OCI-LY3 (cell line): ENCODE data around the gene RTKN.

Experiments
- EZH2phosphoT487 ChIP-seq: fragments of 200-600 bp; shearing (Covaris generic); IDR thresholded peaks from 2 replicates; pipeline ENCODE4 v1.6.1; 2018; ENCODE audit warnings: antibody characterized with exemption, mixed run types, low read depth
- TF ChIP-seq, protein P1 (sequence below): fragments of 200-600, 300-600 bp; sonication (generic); IDR thresholded peaks from 2 replicates; pipeline ENCODE4 v1.5.1; 2014; ENCODE audit warnings: antibody characterized with exemption, low read length, low read depth

DNA sequence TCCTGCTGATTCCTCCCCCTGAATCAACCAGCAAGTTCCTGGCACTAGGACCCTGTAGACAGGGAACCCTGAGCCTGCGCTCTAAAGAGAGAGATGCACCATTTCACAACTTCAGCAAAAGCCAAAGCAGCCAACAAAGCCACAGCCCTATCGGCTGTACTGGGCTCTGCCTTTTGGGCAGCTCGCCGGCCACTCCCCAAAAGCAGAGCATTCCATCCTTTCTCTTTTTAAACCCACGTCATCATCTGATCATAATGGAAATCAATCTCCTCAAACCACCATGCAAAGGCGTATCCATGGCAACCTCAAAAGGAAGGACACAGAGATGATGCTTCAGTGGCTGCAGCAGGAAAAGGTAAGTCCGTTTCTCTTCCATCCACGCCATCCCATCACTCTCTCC, 56.3 kb downstream of the RTKN start:
- TF ChIP-seq, protein P1, sequence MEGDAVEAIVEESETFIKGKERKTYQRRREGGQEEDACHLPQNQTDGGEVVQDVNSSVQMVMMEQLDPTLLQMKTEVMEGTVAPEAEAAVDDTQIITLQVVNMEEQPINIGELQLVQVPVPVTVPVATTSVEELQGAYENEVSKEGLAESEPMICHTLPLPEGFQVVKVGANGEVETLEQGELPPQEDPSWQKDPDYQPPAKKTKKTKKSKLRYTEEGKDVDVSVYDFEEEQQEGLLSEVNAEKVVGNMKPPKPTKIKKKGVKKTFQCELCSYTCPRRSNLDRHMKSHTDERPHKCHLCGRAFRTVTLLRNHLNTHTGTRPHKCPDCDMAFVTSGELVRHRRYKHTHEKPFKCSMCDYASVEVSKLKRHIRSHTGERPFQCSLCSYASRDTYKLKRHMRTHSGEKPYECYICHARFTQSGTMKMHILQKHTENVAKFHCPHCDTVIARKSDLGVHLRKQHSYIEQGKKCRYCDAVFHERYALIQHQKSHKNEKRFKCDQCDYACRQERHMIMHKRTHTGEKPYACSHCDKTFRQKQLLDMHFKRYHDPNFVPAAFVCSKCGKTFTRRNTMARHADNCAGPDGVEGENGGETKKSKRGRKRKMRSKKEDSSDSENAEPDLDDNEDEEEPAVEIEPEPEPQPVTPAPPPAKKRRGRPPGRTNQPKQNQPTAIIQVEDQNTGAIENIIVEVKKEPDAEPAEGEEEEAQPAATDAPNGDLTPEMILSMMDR: no peak
- no peak for TF ChIP-seq EZH2phosphoT487
